ENCODE results near the gene TOMM70. TPM values are rescaled to one million over a fixed set of nuclear protein-coding genes. Genes with fewer than 3 reads are reported as not detected.
"Not testable (repeated sequence)": the region's sequence is repeated elsewhere in the genome, so short reads cannot be mapped to it uniquely, and the experiment has no call there.

The TOMM70 gene
- total RNA-seq, 4 donors from 2014 or later, result 42.1 to 53.1 (median 47.9) TPM

- no peak for DNase-seq (ENCODE audit: low spot score)
- TF ChIP-seq CTCF (IDR thresholded peaks at IDR 0.05), result no peak
- no peak for ATAC-seq (ENCODE audit: low FRiP score)
Measured at GRCh38 chr3:100358413-100358812, 42.5 kb downstream of the TOMM70 start.

- no peak for TF ChIP-seq CTCF (IDR thresholded peaks at IDR 0.05)
- ATAC-seq (ENCODE audit: low FRiP score), result no peak
- DNase-seq (ENCODE audit: low spot score), result no peak
Measured at GRCh38 chr3:100354850-100355249, 46.0 kb downstream of the TOMM70 start.

GRCh38 chr3:100352296-100353231, 48.3 kb downstream of the TOMM70 start:
- no peak for DNase-seq (ENCODE audit: low spot score)
- TF ChIP-seq CTCF (IDR thresholded peaks at IDR 0.05), result no peak
- ATAC-seq (ENCODE audit: low FRiP score), result no peak

- DNase-seq (ENCODE audit: low spot score), result not testable (repeated sequence)
Measured at GRCh38 chr3:100351770-100352169, 49.1 kb downstream of the TOMM70 start.

GRCh38 chr3:100348727-100349126, 52.2 kb downstream of the TOMM70 start:
- no peak for TF ChIP-seq CTCF (IDR thresholded peaks at IDR 0.05)
- DNase-seq (ENCODE audit: low spot score) (no peak), ATAC-seq (ENCODE audit: low FRiP score) (no peak)

More at GRCh38 chr3:100351770-100352169, 49.1 kb downstream of the TOMM70 start:
- not testable (repeated sequence) for ATAC-seq (ENCODE audit: low FRiP score)

GRCh38 chr3:100340527-100340926, 60.4 kb downstream of the TOMM70 start:
- ATAC-seq (ENCODE audit: low FRiP score) (no peak), DNase-seq (ENCODE audit: low spot score) (no peak)
- TF ChIP-seq CTCF (IDR thresholded peaks at IDR 0.05), result no peak

- DNase-seq (ENCODE audit: low spot score) (no peak), ATAC-seq (ENCODE audit: low FRiP score) (no peak)
- no peak for TF ChIP-seq CTCF (IDR thresholded peaks at IDR 0.05)
Measured at GRCh38 chr3:100339786-100340185, 61.1 kb downstream of the TOMM70 start.
